HG03139 (cell line): ENCODE data around the gene TBC1D22A.

ENCODE experiments used
- ATAC-seq: cut with Tn5 transposase; IDR thresholded peaks from one replicate; pipeline ENCODE4 v1.9.1; 2021; ENCODE audit not compliant: unreplicated experiment

TBC1D22A gene

GRCh38 chr22:47173535-47174021, 411.1 kb downstream of the TBC1D22A start:
- no peak for ATAC-seq

GRCh38 chr22:47174096-47174495, 411.6 kb downstream of the TBC1D22A start:
- ATAC-seq, result no peak

- ATAC-seq, result no peak
These were observed 412.2 kb downstream of the TBC1D22A start for GRCh38 chr22:47174671-47175112.

- no peak for ATAC-seq
These were observed 412.9 kb downstream of the TBC1D22A start for GRCh38 chr22:47175151-47176025.

- no peak for ATAC-seq
These were observed 413.6 kb downstream of the TBC1D22A start for GRCh38 chr22:47176026-47176389.

- ATAC-seq, result no peak
These were observed 414.3 kb downstream of the TBC1D22A start for GRCh38 chr22:47176573-47177333.

GRCh38 chr22:47177334-47177815, 414.9 kb downstream of the TBC1D22A start:
- no peak for ATAC-seq

GRCh38 chr22:47178339-47178738, 415.9 kb downstream of the TBC1D22A start:
- no peak for ATAC-seq

- no peak for ATAC-seq
These were observed 418.3 kb downstream of the TBC1D22A start for GRCh38 chr22:47180796-47181195.

GRCh38 chr22:47187176-47187957, 424.9 kb downstream of the TBC1D22A start:
- no peak for ATAC-seq

- ATAC-seq, result no peak
These were observed 426.0 kb downstream of the TBC1D22A start for GRCh38 chr22:47188261-47189055.

GRCh38 chr22:47189056-47189916, 426.8 kb downstream of the TBC1D22A start:
- no peak for ATAC-seq

- no peak for ATAC-seq
These were observed 428.0 kb downstream of the TBC1D22A start for GRCh38 chr22:47190276-47190956.

GRCh38 chr22:47190957-47191670, 428.7 kb downstream of the TBC1D22A start:
- ATAC-seq, result no peak

GRCh38 chr22:47191671-47192650, 429.5 kb downstream of the TBC1D22A start:
- no peak for ATAC-seq

- ATAC-seq, result no peak
These were observed 430.4 kb downstream of the TBC1D22A start for GRCh38 chr22:47192651-47193437.
